Measurements from ENCODE around the gene FCRL3.

Gene FCRL3

DNA sequence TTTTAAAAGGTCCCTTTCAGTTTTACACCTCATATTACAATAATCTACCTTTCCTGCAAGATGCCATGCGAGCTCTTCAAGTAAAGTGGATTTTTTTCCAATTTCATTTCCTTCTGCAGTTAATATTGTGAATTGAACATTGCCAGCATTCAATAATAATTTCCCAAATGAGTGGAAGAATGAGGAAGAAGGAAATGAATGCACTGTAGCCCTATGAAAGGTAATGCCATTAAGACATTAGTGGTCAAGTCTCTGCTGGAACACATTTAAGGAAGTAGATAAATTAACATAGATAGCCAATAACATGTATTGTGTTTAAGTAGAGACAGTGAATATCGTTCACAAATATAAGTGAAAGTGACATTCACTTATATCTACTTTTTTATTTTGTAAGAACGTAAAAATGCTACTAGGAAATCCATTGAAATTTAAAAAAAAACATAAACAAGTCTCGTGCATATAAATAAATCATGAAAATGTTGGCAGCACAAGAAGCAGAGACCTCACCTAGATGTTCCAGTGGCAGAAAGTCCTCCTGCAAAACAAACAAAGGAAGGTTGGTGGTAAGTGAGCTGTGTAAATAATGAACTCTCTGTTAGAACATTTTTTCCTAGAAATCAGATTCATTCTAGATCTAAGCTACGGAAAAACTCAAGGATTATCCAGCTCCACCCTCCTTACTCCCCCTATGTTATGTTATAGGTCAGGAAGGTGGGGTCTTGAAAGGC lies 17.7 kb downstream of the FCRL3 start:
- DNase-seq (ENCODE audit: low read depth) = no peak

GRCh38 chr1:157678721-157679120 lies 21.8 kb downstream of the FCRL3 start:
- no peak for DNase-seq (ENCODE audit: low read depth)

DNA sequence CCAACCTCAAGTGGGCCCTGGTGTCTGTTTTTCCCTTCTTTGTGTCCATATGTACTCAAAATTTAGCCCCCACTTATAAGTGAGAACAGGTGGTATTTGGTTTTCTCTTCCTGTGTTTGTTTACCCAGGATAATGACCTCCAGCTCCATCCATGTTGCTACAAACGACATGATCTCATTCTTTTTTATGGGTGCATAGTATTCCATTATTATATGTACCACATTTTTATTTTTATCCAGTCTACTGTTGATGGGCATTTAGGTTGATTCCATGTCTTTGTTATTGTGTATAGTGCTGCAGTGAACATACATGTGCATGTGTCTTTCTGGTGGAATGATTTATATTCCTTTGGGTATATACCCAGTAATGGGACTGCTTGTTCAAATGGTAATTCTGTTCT lies 27.6 kb downstream of the FCRL3 start:
- DNase-seq (ENCODE audit: low read depth) = no peak

DNA sequence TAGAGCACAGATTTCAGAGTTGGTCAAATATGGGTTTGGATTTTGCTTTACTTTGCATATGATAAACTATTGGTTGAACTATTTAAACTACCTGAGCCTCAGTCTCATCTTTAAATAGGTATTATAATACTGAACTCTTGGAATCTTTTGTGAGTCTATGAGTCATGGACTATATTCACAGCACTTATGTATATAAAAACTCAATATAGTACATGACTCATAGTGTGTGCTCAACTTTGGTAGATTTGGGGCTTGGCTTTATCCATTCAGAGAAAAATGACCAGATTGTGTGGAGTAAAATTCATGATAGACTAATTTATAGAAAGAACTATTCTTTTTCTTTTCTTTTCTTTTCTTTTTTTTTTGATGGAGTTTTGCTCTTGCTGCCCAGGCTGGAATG lies 28.7 kb downstream of the FCRL3 start:
- DNase-seq (ENCODE audit: low read depth) = no peak

DNA sequence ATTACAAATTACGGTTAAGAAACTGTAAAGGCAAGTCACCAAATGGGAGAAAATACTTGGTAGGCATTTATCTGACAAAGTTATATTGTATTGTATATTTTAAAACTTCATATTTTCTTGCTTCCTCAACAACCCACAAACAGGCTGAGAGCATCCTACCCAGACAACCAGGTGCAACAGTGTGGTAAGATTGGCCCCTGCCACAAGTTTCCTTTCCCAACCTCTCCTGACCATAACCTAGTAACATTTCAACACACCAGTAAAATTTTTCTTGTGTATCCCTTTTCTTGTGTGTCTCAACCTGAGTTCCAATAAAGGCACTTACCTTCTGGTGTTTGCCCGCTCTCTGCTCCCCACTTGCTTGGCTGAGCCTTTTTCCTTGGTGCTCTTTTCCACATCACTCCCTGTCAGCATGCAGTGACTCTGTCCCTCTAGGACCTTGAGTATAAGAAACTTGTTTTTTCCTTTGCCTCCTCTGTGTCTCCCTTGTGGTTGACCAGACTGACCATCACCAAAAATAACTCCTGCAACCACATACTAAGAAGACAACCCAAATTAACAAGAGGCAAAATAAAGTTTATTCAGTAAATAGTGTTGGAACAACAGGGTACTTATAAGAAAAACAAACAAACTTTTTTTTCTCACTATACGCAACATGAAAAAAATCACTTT lies 40.9 kb downstream of the FCRL3 start:
- no peak for DNase-seq (ENCODE audit: low read depth)

- DNase-seq (ENCODE audit: low read depth) = no peak
These were observed 42.0 kb downstream of the FCRL3 start for GRCh38 chr1:157658571-157658970.

GRCh38 chr1:157653494-157653873 lies 47.1 kb downstream of the FCRL3 start:
- no peak for DNase-seq (ENCODE audit: low read depth)

DNA sequence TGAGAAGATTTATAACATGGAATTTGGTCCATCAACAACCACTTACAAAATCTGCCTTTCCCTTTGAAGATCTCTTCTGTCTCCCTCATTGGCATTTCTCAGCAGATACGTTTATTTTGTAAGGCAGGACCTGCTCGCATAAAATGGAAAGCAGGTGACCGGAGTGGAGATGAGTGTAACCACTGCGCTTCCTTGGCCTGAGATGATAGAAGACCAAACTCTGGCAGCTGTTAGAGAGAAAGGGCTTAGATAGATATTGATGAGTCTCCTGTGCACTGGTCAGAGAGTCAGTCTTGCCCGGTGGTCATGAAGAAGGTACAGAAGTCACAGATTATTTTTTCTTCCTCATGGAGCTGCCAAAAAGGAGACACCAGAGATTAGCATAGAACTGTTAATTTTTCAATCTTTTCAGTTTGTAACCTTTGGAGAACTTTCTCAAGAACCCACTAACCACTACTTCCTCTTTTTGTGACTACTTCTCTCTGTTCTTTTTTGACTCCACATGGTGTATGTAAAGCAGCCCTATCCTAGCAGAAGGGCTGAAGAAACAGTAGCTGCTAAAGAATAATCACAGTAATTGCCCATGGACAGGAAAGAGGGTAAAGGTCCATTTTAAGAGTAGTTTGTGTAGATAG lies 47.6 kb downstream of the FCRL3 start:
- no peak for DNase-seq (ENCODE audit: low read depth)

- no peak for DNase-seq (ENCODE audit: low read depth)
These were observed 52.3 kb downstream of the FCRL3 start for GRCh38 chr1:157648317-157648716.

DNA sequence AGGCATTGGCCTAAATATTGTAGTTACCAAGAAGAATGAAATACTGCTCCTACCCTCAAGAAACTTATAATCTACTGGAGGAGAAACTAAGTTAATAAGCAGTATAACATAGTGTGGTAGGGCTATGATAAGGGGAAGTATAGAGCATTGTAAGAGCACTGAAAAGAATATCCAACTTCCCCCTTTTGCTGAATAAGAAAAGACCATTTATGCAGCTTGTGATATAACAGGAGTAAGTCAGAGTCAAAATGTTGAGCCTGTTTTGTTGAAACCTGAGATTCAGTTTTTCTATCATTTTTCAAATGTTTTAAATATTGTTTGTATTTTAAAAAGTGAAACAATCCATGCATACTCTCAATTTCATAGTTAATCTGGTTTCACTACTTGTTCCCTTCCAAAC lies 54.4 kb downstream of the FCRL3 start:
- DNase-seq (ENCODE audit: low read depth) = no peak

DNA sequence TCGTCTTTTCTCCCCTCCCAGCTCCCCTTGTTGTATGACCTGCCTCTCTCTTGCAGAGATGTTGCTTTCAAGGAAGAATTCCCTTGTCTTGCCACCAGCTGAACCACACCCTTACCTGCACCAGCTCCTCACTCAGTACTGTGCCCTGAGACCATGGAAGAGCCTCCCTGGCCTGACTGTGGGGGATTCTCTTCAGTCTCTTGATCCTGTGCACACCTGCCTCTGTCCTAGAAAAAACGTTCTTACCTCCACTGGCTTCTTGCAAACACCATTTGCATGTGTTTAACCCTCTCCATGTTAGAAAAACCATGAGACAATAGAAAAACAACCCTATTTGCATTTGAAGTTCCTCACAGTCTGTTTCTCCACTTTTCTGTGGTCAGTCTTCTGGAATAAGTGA lies 59.4 kb downstream of the FCRL3 start:
- no peak for DNase-seq (ENCODE audit: low read depth)

- no peak for DNase-seq (ENCODE audit: low read depth)
These were observed 60.8 kb downstream of the FCRL3 start for GRCh38 chr1:157639800-157640199.

- no peak for DNase-seq (ENCODE audit: low read depth)
These were observed 71.8 kb downstream of the FCRL3 start for GRCh38 chr1:157628773-157629172.

Data from T follicular helper cell (primary cell).